Dedifferentiated amniotic fluid mesenchymal stem cell (primary cell): ENCODE measurements around the gene INTS3.
"Not testable (repeated sequence)": the region's sequence is repeated elsewhere in the genome, so short reads cannot be mapped to it uniquely, and the experiment has no call there.

ENCODE experiments used
- DNase-seq: peaks from one replicate; pipeline ENCODE4 v3.0.0-alpha.2; 2016; ENCODE audit errors: extremely low spot score

INTS3 gene

DNA sequence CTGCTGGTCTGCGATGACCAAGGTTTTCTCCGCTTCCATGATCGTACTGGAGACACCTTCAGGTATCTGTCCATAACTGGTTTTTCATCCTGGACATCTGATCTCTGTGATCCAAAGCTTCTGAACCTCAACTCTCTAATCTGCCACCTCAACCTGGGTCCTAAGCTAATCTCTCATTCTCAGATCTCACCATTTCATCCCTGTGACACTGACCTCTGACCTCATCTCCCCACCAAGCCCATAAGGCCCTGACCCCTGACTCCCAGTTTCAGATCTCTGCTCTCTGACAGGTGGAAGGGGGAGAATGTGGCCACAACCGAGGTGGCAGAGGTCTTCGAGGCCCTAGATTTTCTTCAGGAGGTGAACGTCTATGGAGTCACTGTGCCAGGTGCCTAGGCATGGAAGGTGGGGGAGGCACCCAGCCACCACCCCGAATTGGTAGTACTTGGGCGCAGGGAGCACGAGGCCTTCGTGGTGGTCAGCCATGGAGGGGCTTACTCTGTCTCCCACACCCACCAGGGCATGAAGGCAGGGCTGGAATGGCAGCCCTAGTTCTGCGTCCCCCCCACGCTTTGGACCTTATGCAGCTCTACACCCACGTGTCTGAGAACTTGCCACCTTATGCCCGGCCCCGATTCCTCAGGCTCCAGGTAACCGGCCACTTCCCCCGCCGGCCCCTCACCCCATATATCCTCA is 51.1 kb downstream of the INTS3 start:
- DNase-seq = no peak

DNA sequence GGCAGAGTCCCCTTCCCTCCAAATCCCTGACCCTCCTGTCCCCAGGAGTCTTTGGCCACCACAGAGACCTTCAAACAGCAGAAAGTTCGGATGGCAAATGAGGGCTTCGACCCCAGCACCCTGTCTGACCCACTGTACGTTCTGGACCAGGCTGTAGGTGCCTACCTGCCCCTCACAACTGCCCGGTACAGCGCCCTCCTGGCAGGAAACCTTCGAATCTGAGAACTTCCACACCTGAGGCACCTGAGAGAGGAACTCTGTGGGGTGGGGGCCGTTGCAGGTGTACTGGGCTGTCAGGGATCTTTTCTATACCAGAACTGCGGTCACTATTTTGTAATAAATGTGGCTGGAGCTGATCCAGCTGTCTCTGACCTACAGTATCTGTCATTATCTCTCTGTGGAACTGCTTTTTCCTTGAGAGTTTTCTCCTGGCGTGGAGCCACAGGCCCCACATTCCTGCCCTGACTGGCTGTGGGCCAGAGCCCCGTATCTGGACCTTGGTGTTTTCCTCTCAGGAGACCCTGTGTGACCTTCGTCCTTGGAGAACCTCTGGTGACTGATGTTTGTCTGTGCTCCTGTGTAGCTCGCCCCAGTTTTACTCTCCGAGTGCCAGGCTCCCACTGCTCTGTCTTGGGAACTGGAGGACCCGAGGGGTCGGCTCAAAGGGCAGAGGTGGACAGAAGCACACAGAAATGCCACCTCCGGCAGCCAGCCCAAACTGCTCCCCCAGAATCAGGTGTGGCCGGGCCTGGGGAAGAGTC is 52.1 kb downstream of the INTS3 start:
- DNase-seq = no peak

DNA sequence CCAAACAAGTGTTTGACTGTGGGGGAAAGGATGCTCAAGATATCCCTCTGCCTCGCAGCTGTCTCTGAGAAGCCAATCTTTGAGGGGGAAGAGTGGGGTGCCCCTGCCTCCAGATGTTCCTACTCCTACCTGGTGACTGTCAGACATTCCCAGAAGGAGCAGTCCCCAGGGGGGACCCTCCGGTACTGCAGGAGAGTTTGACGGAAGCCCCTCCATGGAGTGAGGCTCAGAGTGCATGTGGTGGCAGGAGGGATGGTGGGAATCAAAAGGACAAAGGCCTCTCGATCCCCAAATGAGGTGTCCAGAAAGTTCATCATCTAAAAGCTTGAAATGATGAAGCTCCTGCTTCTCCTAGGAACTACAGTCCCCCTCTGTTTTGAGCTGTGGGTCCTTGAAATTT is 52.7 kb downstream of the INTS3 start:
- no peak for DNase-seq

DNA sequence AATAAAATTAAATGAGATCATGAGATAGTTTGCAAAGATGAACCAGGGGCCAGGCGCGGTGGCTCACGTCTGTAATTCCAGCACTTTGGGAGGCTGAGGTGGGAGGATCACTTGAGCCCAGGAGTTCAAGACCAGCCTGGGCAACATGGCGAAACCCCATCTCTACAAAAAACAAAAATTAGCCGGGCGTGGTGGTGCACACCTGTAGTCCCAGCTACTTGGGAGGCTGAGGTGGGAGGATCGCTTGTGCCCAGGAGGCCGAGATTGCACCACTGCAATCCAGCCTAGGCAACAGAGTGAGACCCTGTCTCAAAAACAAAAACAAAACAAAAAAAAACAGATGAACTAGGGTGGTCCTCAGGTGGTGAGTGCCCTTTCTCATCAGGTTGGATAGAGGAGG is 54.8 kb downstream of the INTS3 start:
- not testable (repeated sequence) for DNase-seq

DNA sequence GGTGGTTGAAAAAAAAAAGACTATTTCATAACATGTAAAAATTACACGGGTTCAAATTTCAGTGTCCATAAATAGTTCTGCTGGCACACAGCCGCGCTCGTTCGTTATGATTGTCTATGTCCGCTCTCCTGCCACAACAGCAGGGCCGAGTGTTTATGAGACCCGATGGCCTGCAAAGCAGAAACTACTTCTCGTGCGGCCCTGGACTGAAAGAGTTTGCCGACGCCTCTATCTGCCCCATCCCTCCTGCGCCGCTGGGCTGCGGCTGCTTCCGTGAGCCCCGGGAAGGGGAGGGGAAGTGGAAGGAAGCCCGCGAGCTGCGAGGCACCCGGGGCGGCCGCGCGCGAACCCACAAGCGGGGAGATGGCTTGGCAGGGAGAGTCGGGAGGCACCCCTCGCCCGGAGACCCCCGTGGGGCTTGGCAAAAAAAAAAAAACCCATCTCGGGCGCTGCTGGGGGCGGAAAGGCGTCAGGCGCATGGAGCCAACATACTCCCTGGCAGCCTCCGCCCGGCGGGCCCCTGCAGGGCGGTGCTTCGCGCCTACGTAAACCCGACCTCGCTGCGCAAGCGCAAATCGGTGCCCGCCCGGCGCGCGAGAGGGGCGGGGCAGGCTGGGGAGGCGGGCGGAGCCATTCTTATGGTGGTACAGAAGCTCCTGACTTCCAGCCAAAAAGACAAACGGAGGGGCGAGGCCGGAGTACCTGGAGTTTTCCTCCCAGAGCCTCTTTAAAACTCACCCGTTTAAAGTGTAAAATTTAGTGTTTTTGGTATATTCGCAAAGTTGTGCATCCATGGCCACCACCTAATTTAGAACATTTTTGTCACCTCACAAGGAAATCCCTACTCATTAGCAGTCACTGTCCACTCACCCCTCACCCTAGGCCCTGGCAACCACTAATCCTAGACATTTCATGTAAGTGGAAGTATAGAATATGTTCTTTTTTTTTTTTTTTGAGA is 55.7 kb downstream of the INTS3 start:
- DNase-seq = peak; percentile 84

DNA sequence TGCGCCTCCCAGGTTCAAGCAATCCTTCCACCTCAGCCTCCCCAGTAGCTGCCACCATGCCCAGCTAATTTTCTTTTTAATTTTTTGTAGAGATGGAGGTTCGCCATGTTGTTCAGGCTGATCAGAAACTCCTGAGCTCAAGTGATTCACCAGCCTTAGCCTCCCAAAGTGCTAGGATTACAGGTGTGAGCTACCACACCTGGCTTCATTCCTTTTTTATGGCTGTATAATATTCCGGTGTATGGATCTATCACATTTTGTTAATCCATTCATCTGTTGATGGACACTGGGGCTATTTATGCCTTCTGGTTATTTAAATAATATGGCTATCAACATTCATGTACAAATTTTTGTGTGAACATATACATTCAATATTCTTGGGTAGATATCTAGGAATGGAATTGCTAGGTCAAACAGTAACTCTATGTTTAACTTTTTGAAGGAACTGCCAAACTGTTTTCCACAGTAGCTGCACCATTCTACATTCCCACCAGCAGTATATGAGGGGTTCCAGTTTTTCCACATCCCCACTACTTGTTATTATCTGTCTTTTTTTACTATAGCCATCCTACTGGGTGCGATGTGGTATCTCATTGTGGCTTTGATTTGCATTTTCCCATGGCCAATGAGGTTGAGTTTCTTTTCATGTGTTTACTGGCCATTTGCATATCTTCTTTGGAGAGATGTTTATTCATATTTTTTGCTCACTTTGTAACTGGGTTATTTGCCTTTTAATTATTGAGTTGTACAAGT is 58.4 kb downstream of the INTS3 start:
- no peak for DNase-seq

DNA sequence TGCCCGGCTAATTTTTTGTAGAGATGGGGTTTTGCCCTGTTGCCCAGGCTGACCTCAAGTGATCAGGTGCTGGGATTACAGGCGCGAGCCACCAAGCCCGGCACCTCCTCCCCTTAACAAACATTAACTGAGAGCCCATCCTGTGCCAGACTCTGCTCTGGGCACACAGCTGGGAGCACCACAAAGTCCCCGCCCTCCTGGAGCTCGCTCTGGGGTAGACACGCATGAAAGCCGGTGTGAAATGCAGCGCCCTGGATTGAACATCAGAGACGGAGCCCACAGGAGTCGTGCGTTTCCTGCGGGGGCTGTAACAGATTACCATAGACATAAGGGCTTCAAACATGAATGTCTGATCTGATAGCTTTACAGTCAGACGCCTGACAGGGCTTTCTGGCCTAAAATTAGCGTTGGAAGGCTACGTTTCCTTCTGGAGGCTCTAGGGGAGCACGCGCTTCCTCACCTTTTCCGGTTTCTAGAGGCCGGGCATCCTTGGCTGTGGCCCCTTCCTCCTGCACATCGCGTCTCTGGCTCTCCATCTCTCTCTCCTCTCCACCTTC is 61.7 kb downstream of the INTS3 start:
- no peak for DNase-seq

DNA sequence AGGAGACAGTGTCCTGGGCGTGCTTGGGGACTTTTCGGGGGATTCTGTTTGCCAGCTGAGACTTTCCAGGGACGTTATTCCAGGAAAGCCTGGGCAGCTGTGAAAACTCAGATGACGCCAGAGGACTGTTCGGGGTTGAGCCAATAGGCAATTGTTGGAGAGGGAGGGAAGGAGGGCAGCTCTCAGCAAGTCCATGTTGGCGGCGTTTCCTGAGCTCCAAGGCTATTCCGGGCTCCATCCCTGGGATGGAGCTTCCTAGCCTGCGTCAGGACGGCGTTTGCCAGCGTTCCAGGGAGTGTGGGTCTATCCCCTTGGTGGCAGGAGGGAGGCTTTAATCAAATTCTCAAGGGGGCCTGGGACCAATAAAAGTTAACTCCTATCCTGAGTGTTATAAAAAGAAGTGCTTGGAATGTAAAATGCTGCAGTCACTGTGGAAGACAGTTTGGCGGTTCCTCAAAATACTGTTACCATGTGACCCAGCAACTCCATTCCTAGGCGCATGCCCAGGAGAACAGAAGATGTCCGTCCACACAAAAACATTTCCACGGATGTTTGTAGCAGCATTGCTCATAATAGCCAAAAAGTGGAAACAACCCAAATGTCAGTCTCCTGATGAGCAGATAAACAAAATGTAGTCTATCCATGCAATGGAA is 62.6 kb downstream of the INTS3 start:
- peak; percentile 65 for DNase-seq

DNA sequence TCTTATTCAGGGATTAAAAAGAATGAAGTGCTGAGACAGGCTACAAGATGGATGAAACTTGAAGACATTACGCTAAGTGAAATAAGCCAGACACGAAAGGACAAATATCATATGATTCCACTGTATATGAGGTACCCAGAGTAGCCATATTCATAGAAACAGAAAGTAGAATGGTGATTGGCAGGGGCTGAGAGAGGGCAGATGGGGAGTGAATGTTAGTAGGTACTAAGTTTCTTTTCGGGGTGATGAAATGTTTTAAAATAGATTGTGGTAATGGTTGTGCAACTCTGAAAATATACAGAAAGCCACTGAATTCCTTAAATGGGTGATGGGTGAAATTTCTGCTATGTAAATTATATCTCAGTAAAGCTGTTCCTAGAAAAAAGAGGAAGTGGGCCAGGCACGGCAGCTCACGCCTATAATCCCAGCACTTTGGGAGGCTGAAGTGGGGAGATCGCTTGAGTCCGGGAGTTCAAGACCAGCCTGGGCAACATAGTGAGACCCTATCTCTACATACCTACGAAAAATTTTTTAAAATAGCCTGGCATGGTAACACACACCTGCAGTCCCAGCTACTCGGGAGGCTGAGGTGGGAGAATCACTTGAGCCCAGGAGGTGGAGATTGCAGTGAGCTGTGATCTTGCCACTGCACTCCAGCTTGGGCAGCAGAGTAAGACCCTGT is 63.3 kb downstream of the INTS3 start:
- peak; percentile 97 for DNase-seq

DNA sequence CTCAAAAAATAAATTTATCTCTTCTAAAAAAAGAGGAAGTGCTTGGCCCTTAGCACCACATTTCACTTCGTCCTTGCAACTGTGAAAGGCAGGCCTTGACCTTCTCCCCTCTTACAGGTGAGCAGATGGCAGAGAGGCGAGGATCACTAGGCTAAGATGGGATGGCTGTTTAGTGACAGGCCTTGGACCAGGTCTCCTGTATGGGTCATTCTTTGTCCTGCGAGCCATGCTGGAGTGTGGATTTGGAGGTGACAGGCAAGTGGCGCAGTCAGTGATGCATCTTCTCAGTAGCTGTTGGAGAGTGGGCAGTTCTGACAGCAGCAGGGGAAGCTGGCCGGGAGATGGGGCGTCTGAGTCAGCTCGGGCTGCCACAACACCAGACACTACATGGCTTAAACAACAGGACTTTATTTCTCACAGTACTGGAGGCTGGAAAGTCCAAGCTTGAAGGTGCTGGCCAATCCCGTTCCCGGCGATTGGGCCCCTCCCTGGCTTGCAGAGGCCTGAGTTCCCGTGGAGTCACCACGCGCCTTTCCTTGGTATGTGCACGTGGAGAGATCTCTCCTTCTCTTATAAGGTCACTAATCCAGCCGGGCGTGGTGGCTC is 63.9 kb downstream of the INTS3 start:
- DNase-seq = no peak

DNA sequence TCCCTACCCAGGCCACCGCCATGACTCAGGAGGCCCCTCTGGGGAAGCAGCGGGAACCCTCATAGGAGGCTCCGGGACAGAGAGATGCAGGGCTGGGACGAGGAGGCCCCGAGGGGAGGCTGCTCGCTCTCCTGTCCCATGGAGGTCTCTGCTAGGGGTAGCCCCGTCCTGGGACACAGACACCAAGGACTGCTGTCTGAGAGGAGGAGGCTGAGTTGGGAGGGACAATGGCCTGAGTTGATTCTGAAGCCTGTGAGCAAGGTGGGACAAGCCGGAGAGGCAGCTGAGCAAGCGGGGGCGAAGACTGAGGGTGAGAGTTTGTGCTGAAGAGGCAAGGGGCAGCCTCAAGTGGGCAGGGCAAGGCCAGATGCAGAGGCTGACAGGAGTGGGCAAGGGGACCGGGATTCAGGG is 64.8 kb downstream of the INTS3 start:
- DNase-seq = no peak

DNA sequence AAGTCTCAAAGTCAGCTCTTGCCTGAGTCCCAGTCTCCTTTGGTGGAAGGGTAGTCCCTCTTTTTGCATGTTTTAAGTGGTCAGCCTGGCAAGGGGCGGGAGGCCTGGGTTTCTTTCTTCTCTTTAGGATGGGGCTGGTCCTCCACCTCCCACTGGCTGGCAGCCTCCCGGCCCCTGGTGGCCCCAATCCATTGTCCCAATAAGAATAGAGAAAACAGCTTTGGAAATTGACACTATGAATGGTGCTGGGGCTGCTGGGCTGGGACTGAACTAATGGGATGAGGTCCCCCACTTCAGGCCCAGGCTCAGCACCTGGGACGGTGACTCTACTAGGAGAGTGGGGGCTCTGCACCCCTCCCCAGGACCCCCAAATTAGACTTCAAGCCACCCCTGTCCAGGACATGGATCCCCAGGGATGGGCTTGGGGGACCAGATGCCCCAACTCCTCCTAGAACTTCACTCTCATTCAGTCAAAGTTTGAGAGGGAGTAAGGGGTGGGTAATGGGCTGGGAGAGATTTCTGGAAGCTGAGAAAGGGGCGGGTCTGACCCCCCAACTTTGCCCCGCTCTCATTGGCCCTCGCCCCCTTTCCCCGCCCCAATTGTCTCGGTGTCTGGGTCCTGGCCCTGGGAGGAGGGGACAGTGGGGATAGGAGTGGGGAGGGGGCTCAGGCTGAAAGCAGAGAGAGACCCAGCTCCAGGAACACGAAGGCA is 65.6 kb downstream of the INTS3 start:
- no peak for DNase-seq

DNA sequence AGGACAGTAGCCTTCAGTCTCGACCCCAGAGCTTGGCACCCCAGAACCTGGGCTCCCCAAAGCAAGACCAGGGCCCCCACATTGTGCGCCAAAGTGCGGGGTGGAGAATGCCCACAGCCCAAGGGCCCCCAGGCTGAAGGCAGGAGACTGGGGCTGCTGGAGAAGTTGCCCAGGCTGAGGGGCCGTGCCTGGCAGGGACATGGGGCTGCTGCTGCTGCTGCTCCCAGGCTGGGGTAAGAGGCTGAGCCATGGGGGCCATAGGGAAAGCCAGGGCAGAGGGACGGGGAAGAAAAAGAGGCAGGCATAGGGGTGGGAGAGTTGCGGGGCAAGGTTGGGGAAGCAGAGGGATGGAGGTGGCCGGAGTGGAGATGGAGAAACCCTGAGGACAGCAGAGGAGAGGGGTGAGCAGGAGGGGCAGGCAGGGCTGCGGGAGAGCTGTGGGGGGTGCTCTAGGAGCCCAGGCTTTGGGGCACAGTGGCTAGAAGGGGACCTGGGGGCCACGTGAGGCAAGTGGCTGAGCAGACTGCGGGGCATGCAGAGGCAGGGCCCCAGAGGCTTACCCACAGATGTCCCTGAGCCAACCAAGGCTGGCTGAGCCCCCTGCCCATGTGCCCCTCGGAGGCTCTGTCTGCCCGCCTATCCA is 66.2 kb downstream of the INTS3 start:
- DNase-seq = no peak

DNA sequence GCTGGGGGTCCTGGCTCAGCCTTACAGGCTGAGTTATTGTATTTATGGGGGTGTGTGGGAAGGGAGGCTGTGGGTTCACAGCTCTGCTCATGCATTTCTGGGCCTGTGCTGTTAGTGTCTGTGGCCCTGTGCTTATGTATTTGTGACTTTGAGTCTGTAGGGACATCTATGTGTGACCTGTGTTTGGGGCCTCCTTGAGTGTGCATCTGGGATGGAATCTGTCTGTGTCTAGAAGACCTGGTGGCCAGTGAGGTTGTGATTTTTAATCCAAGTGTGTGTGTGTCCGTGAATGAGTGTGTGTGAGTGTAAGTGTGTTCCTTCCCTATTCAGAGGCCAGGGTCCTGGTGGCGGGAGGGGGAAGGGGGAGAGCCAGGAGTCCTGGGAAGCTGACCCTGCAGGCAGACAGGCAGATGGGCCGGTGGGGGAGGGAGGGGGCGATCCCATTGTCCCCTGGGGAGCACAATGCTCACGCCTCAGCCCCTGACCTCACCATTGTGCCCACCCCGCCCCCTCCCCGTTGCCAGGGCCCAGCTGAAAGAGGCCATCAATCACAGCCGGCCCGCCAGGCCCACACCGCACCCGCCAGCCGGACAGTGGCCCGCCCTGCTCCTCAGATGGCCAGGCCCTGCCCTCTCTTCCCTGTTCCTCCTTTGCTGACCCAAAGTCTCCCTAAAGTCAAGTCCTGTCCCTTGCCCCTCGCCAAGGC is 66.9 kb downstream of the INTS3 start:
- no peak for DNase-seq

DNA sequence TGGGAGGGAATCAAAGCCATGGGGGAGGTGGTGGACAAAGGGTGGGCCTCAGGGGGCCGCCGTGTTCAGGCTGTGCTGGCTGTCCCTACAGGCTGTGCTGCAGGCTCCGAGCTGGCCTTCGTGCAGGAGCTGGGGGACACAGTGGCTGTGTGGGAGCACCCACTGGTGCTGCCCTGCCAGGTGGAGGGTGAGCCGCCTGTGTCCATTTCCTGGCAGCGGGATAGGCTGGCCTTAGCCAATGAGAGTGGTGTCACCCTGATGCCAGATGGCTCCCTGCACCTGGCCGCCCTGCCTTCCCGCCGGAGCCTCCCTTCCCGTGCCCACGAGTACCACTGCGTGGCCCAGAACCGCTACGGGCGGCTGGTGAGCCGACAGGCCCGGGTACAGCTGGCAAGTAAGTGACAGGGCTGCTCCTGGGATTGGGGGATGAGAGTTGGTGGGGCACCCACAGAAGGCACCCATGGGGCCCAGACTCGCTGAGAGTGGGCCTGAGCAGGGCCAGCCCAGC is 67.5 kb downstream of the INTS3 start:
- DNase-seq = no peak

DNA sequence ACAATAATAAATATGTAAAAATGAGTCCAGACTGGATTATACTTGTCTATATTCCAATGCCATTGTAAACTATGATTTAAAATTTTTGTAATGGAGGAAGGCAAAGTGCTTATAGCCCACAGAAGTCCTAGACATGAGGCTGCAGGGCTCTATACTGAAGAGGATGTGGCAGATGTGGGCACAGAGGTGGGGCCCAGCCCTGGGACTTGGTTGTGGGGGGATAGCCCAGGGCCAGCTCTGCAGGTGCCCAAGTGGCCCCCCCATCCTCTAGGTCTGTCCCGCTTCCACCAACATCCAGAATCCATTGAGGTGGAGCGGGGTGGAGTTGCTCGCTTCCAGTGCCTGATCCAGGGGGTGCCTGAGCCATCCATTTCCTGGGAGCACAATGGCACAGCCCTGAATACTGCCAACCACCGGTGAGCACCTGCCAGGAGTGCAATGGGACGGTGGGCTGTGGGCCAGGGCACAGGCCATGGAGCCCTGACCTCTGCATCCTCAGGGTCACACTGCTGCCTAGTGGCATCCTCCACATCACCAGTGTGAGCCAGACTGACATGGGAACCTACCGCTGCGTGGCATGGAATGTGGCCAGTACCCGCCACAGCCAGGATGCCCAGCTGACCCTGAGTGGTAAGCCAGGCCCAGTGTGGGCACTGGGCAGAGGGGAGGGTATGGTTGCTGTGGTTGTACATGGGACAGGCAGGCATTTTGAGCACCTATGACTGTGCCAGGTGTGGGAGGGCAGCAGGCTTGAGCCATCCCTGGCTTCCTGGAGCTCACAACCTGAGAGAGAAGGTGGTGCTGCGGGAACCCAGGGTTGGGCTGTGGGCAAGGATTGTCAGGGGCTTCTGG is 68.3 kb downstream of the INTS3 start:
- no peak for DNase-seq
